Progenitor cell of endocrine pancreas (in vitro differentiated cells): ENCODE data around the gene PSMB8. TPM values are rescaled to one million over a fixed set of nuclear protein-coding genes. Genes with fewer than 3 reads are reported as not detected.

Experiments
- DNase-seq: peaks from one replicate; pipeline ENCODE4 v3.0.0; 2021; ENCODE audit warnings: low spot score; ENCODE audit not compliant: unreplicated experiment
- H3K27ac Mint-ChIP-seq: 2 replicates; pipeline ENCODE4 v1.8.0; 2021; ENCODE audit warnings: mild to moderate bottlenecking, moderate library complexity, mixed read lengths
- H3K27me3 Mint-ChIP-seq: 2 replicates; pipeline ENCODE4 v1.8.0; 2021; ENCODE audit warnings: mixed read lengths
- H3K36me3 Mint-ChIP-seq: 2 replicates; pipeline ENCODE4 v1.8.0; 2022; ENCODE audit warnings: mixed read lengths; ENCODE audit not compliant: insufficient read depth
- H3K4me1 Mint-ChIP-seq: 2 replicates; pipeline ENCODE4 v1.8.0; 2021; ENCODE audit warnings: low read depth, mixed read lengths
- H3K4me3 Mint-ChIP-seq: 2 replicates; pipeline ENCODE4 v1.8.0; 2021; ENCODE audit warnings: low read depth, mild to moderate bottlenecking, moderate library complexity, mixed read lengths
- H3K9me3 Mint-ChIP-seq: 2 replicates; pipeline ENCODE4 v1.8.0; 2021; ENCODE audit warnings: low read depth, mixed read lengths
- total RNA-seq: library from RNA; stranded (reverse); gene quantifications from 2 replicates; pipeline ENCODE4 v1.2.1, GENCODE V29; 2021
- TF ChIP-seq, protein P1 (sequence below): fragments of 200-600 bp; sonication (generic); IDR thresholded peaks from one replicate; pipeline ENCODE4 v1.5.0; 2021; ENCODE audit warnings: antibody characterized with exemption, mild to moderate bottlenecking; ENCODE audit not compliant: unreplicated experiment

Gene PSMB8
- total RNA-seq, 1 donor from 2014 or later = 0.29 TPM

DNA sequence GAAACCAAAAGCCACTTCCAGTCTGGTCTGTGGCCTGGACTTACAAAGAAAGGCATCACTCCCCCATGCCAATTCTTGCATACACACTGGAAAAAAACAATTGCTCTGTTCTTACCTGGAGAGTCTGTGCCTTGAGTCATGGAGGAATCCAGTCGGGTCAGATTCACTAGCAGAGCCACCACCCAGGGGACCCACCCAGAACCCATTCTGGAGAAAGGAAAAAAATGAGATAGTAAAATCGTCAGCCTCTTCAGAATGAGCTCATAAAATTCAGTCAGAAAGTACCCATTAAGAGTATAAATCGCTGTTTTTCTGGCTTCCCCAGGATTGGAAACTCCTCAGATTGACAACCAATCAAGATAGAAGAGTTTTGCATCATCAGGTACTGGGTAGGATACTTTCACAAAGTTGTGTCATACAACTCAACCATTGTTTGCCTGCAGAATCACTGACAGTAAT is 27.1 kb downstream of the PSMB8 start, which contains the start of gene HLA-DOB:
Gene HLA-DOB (minus strand): TSS at position 257 of the 459 bp plus-strand sequence. CDS start 51 bp downstream, at position 206.
- Mint-ChIP-seq H3K4me3 (no peak within 1 kb of the TSS), H3K27ac (no peak within 1 kb of the TSS), H3K27me3 (peaks cover 58% of the 10 kb centered on the region), H3K4me1 (no peaks in the 10 kb centered on the region), H3K9me3 (no peaks in the 10 kb centered on the region), H3K36me3 (no peaks in the 10 kb centered on the region)
- DNase-seq = no peak
- TF ChIP-seq, protein P1, sequence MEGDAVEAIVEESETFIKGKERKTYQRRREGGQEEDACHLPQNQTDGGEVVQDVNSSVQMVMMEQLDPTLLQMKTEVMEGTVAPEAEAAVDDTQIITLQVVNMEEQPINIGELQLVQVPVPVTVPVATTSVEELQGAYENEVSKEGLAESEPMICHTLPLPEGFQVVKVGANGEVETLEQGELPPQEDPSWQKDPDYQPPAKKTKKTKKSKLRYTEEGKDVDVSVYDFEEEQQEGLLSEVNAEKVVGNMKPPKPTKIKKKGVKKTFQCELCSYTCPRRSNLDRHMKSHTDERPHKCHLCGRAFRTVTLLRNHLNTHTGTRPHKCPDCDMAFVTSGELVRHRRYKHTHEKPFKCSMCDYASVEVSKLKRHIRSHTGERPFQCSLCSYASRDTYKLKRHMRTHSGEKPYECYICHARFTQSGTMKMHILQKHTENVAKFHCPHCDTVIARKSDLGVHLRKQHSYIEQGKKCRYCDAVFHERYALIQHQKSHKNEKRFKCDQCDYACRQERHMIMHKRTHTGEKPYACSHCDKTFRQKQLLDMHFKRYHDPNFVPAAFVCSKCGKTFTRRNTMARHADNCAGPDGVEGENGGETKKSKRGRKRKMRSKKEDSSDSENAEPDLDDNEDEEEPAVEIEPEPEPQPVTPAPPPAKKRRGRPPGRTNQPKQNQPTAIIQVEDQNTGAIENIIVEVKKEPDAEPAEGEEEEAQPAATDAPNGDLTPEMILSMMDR = no peak

DNA sequence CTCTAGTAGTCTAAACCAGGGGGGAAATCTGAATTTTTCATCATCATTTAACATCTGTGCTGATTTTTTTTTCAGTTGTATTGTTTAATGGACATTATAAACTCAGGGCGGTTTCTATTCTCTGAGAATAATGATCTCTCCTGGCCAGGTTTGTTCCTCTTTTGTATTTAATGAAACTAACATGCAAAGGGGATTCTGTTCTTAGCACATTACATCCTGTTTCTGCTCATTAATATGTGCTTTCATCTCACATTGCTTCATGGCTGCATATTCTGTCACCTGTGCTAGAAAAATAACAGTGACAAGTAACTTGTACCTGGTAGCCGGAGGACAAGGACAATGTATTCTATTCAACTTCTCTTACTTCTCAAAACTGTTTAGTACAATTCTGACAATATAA is 27.9 kb downstream of the PSMB8 start:
- Mint-ChIP-seq H3K9me3 (no peaks in the 10 kb centered on the region), H3K27ac (no peak overlapping the region), H3K27me3 (peaks cover 50% of the 10 kb centered on the region), H3K36me3 (no peaks in the 10 kb centered on the region), H3K4me3 (no peak overlapping the region), H3K4me1 (no peaks in the 10 kb centered on the region)
- TF ChIP-seq, protein P1 = no peak
- DNase-seq = no peak

DNA sequence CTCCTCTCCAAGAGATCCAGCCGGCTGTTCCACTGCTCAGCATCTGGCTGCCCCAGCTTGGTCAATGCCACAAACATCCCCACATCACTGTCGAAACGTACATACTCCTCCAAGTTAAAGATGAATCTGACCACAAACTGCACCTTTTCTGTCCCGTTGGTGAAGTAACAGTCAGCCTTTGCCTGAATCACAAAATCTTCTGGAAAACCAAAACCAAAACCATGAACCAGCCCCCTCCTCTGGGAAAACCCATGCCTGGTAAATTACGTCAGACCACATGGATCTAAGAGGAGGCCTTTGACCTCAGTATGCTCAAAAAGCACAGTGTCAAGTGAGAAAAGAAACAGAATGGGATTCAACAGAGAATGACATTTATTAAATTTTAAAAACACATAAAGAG is 28.7 kb downstream of the PSMB8 start:
- H3K36me3 Mint-ChIP-seq = no peaks in the 10 kb centered on the region

DNA sequence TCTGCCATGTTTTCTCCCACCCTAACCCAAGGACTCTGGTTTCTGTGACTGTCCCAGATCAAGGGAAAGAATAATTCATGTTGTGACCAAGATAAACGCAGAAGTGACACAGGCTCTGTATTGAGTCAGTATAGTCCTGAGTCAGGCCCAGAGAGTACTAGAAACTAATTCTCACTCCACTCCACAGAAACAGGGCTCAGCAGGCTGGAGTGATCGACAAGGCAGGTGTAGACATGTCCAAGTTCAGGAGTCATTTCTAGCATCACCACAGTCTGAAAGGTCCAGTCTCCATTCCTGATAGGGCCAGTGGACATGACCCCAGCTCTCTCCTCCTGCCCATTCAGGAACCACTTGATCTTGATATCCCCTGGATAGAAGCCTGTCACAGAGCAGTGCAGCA is 29.7 kb downstream of the PSMB8 start:
- TF ChIP-seq, protein P1 = no peak
- Mint-ChIP-seq H3K36me3 (no peaks in the 10 kb centered on the region), H3K9me3 (no peaks in the 10 kb centered on the region), H3K4me3 (no peak overlapping the region), H3K4me1 (no peaks in the 10 kb centered on the region), H3K27ac (no peak overlapping the region), H3K27me3 (peaks cover 39% of the 10 kb centered on the region)
- DNase-seq = no peak

More for the DNA sequence above, 28.7 kb downstream of the PSMB8 start:
- Mint-ChIP-seq H3K27me3 (peaks cover 46% of the 10 kb centered on the region), H3K9me3 (no peaks in the 10 kb centered on the region), H3K27ac (no peak overlapping the region), H3K4me1 (no peaks in the 10 kb centered on the region), H3K4me3 (no peak overlapping the region)
- TF ChIP-seq, protein P1 = no peak
- DNase-seq = no peak

DNA sequence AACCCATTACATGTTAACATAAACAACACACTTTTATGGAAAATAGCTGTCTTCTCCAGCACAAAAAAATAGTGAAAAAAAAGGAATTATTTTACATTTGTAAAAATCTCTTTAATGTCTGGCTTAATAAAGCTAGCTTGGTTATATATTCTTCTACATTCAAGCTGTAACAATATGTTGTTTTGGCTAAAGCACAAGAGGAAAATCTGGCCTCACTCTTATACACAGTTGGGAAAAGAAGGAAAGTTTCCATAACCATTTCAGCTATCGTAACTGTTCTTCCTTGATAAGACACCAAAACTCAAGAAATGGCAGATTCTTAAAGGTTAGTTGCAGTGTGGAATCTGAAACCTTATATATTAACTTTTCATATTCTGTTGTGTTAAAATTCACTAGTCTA is 34.7 kb downstream of the PSMB8 start:
- Mint-ChIP-seq H3K4me3 (no peak overlapping the region), H3K27me3 (peaks cover 42% of the 10 kb centered on the region), H3K36me3 (no peaks in the 10 kb centered on the region), H3K9me3 (no peaks in the 10 kb centered on the region), H3K4me1 (no peaks in the 10 kb centered on the region), H3K27ac (no peak overlapping the region)
- TF ChIP-seq, protein P1 = no peak
- DNase-seq = no peak
